ENCODE data around the gene PTGS1.
"Not testable (repeated sequence)": the region's sequence is repeated elsewhere in the genome, so short reads cannot be mapped to it uniquely, and the experiment has no call there.

PTGS1 gene

GRCh38 chr9:122347348-122348287, 23.2 kb upstream of the PTGS1 start:
- no peak for FAIRE-seq

DNA sequence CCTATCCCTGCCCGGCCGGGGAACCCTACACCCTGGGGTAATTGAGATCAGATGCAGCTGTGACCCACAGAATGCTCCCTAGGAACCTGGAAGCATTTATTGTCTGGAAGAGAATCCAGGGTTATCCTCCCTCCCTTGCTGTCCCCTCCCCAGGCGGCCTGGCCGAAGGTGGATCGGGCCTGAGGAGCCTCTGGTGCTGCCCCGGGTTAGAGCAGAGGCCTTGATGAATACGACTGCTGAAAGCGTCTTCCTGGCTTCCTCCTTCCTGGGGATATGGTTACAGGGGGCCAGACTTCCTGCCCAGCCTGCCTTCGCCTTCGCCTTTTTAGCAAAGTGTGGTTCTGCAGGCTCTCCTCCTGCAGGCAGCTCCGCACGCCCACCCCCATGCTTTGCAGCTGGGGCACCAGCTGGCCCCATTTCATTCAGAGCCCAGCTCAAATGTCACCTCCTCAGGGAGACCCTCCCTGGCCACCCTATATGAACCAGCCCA, 22.5 kb upstream of the PTGS1 start:
- no peak for FAIRE-seq

- no peak for FAIRE-seq
Measured at GRCh38 chr9:122348791-122349190, 22.0 kb upstream of the PTGS1 start.

GRCh38 chr9:122349201-122349600, 21.6 kb upstream of the PTGS1 start:
- no peak for FAIRE-seq

GRCh38 chr9:122350577-122351355, 20.1 kb upstream of the PTGS1 start:
- FAIRE-seq = no peak

- FAIRE-seq = no peak
Measured at GRCh38 chr9:122354536-122355199, 16.2 kb upstream of the PTGS1 start.

- FAIRE-seq = no peak
Measured at GRCh38 chr9:122355336-122355875, 15.4 kb upstream of the PTGS1 start.

DNA sequence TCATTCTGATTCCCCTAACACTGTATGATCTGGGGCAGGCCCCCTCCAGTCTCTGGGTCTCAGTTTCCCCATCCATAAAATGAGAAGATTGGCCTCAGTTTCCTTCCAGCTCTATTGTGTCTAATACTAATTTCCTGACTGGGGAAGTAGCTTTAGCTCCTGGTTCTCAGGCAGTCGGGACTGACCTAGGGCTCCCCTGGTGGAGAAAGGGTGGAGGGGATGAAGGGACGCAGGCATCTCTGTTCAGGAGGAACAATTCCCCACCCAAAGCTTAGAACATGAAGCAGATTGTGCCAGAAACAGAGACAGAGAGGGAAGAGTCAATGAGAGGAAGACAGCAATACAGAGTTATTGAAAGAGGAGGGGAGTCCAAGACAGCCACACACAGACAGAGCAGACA, 14.2 kb upstream of the PTGS1 start:
- FAIRE-seq = no peak

GRCh38 chr9:122360891-122361290, 9.9 kb upstream of the PTGS1 start:
- no peak for FAIRE-seq

GRCh38 chr9:122363131-122363530, 7.7 kb upstream of the PTGS1 start:
- FAIRE-seq = not testable (repeated sequence)

GRCh38 chr9:122364117-122364782, 6.6 kb upstream of the PTGS1 start:
- no peak for FAIRE-seq

- FAIRE-seq = no peak
Measured at GRCh38 chr9:122364783-122365150, 6.1 kb upstream of the PTGS1 start.

DNA sequence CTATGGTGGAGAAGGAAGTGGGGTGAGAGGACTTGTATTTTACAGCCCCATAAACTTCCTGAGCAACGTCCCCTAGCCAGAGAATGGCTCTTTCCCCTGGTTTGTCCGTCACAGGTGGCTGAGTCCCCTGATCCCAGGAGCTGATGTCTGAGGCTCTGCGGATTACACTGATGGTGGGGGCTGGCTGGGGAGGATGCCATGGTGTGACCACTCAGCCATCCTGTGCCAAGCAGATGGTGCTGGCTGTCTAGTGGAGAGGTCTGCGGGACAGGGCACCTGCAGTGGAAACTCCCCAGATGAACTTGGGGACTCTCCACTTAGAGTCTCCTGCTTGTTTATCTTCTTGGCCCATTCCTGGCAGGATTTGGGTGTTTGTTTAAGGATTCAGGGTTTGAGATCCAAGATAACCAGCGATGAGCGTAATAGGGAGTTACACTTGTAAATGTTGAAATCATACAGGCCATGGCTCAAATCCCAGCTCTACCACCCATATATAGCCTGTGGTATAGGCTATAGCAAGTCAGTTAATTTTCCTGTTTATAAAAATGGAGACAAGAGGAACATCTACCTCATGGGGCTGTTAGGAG, 4.7 kb upstream of the PTGS1 start:
- FAIRE-seq = no peak

DNA sequence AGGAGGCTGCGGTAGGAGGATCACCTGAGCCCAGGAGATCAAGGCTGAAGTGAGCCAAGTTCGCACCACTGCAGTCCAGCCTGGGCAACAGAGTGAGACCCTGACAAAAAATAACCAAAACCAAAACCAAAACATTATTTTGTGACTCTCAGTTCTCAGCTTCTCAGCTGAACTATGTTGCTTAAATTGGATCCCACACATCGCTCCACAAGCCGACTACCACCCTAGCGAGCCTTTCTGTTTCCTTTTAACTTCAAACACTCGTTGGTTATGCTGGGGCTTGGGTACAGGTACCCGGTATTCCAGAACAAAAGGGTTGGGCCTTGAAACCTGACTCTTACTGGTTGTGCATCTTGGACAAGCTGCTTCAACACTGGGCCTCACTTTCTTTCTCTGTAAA, 3.8 kb upstream of the PTGS1 start:
- FAIRE-seq = no peak

DNA sequence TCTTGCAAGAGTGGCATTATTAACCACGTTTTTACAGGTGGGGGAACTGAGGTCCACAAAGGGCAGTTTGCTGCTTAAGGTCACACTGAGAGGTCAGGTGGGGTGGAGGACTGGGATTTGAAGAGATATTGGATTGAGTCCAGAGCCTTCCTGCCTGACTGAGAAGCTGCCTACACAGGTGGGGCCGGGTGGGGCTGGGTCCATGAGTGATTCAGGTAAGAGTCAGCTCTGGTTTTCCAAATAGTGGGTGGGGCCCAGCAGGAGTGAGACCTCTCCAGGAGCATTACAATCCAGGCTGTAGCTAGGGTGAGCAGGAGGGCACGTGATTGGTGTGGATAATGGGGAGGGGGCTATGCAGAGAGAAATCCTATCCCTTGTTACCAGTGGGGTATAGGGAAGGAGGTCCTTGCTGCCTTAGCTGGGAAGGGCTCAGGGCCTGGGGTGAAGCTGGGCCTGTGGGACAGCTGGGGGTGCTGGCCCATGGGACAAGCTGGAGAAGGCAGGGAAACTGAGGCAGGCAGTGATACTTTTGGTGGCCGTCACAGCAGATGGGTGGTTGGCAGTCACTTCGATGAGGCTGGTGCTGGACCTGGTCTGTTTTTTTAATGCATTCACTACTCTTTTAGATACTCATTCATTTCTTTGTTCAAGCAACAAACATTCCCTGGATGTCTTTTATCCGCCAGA, 2.9 kb upstream of the PTGS1 start:
- no peak for FAIRE-seq

DNA sequence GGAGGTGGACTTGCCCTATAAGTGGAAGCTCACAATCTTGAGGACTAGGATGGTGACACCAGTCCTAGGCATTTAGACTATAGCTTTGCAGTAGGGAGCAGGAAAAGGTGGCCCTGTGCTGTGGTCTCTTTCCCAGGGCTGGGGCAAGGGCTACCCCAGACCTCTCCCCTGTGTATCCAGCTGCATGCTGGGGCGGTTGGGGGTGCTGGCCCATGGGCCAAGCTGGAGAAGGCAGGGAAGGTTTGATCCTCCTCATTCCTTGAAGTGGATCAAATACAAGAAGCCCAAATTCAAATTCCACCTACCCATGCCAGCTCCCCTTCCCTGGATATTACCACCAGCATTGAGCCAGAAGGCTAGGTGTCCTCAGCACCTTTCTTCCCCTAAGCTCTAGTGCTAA, 2.2 kb upstream of the PTGS1 start:
- no peak for FAIRE-seq

DNA sequence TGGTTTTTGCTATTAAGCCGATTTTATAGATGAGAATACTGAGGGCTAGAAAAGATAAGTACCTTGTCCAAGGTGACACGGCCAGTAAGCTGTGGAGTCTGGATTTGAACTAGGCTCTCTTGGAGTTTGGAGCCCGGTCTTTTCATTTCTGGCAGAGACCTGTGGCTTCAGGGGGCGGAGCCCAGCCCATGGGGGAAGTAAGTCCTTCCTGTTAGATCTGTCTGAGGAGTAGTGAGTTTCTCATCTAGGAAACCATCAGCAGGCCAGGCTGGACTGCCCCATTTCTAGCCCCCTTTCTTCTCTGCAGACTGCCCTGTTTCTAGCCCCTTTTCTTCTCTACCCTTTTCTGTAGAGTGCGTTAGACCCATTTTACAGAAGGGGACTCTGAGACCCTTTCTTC, 521 bp upstream of the PTGS1 start:
- FAIRE-seq = no peak

DNA sequence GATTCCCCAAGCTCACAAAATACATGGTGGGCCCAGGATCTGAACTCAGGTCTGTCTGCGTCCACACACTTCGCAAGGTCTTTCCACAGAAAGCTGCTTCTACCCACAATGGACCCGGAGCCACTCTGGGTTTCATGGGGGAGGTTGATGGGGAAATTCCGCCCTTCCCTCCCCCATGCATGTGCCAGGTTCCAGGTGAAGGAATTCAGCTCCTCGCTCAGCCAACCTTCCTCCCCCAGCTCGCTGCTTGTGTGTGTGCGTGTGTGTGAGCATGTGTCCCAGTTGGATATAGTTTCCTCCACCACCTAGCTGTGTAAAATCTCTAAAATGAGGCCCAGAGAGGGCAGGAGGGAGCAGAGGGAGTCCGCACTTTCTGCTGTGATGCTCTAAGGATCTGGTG, 1.0 kb downstream of the PTGS1 start:
- no peak for FAIRE-seq

GRCh38 chr9:122372856-122373845, 2.3 kb downstream of the PTGS1 start:
- FAIRE-seq = no peak

- FAIRE-seq = no peak
Measured at GRCh38 chr9:122374885-122375420, 4.1 kb downstream of the PTGS1 start.

All from A204.1 (cell line).